Bronchial epithelial cell (primary cell): ENCODE results near the gene GARIN5A. TPM values are rescaled to one million over a fixed set of nuclear protein-coding genes. Genes with fewer than 3 reads are reported as not detected.

Source experiments
- DNase-seq: peaks from one replicate; pipeline ENCODE4 v3.0.0-alpha.2; 2010; ENCODE audit warnings: low read depth
- FAIRE-seq: peaks from 2 replicates; lab custom pipeline; 2011; peaks lifted over from hg19 to GRCh38; lab: Jason Lieb, UNC
- H3K27me3 ChIP-seq: 2 replicates; pipeline ENCODE4 v1.5.1; 2011; ENCODE audit warnings: low read length; ENCODE audit not compliant: control insufficient read depth, insufficient read depth
- H3K36me3 ChIP-seq: 2 replicates; pipeline ENCODE4 v1.5.1; 2011; ENCODE audit warnings: low read length; ENCODE audit not compliant: control insufficient read depth, insufficient read depth
- H3K4me3 ChIP-seq: 2 replicates; pipeline ENCODE4 v1.5.1; 2011; ENCODE audit warnings: mild to moderate bottlenecking, low read depth, low read length, control low read depth
- total RNA-seq: library from RNA; depleted of rRNA; stranded (reverse); fragments of >200 nt; gene quantifications from 2 replicates; pipeline ENCODE4 v1.2.1, GENCODE V29; 2014
- TF ChIP-seq, protein P1 (sequence below): IDR thresholded peaks from 2 replicates; pipeline ENCODE4 v1.5.1; 2011; ENCODE audit warnings: mild to moderate bottlenecking, moderate library complexity, low read length, control low read depth, inconsistent platforms; ENCODE audit not compliant: insufficient read depth, severe bottlenecking

Gene GARIN5A
- total RNA-seq, 1 donor from 2014 or later: 0.79 TPM

DNA sequence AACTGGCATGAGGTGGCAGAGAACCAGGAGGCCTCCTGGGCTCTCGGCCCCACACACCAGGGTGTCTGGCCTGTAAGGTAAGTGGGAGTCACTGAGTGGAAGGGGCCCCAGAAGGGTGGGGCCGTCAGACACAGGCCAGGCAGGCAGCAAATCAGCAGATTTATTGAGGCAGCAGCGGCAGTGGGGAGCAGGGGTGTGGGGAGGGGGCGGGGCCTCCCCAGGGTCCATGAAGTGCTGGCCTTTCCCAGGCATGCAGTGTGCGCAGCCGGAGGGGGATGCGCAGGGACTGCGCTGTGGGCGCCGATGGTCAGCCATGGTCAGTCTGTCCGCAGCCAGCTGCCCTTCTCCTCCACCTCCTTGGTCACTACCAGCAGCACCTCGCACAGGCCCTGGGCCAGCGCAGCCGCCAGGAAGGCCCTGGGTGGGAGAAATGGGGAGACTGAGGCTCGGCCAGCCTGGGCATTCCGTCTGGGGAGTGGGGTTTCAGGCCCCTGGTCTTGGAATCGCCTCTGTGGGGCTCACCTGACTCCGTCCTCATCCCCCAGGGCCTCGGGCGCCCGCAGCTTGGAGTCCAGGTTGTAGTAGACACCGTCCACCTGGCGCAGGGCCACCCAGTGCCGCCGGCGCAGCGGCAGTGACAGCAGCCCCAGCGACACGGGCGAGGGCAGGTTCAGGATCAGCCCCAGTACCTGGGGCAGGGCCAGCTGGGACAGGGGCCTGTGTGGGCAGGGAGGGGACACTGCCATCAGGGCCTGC, 29.4 kb upstream of the GARIN5A start:
- FAIRE-seq: no peak
- H3K27me3 ChIP-seq: no peaks in the 10 kb centered on the region
- no peak for DNase-seq
- TF ChIP-seq, protein P1, sequence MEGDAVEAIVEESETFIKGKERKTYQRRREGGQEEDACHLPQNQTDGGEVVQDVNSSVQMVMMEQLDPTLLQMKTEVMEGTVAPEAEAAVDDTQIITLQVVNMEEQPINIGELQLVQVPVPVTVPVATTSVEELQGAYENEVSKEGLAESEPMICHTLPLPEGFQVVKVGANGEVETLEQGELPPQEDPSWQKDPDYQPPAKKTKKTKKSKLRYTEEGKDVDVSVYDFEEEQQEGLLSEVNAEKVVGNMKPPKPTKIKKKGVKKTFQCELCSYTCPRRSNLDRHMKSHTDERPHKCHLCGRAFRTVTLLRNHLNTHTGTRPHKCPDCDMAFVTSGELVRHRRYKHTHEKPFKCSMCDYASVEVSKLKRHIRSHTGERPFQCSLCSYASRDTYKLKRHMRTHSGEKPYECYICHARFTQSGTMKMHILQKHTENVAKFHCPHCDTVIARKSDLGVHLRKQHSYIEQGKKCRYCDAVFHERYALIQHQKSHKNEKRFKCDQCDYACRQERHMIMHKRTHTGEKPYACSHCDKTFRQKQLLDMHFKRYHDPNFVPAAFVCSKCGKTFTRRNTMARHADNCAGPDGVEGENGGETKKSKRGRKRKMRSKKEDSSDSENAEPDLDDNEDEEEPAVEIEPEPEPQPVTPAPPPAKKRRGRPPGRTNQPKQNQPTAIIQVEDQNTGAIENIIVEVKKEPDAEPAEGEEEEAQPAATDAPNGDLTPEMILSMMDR: no peak
- no peaks in the 10 kb centered on the region for H3K36me3 ChIP-seq
- H3K4me3 ChIP-seq: no peak overlapping the region

DNA sequence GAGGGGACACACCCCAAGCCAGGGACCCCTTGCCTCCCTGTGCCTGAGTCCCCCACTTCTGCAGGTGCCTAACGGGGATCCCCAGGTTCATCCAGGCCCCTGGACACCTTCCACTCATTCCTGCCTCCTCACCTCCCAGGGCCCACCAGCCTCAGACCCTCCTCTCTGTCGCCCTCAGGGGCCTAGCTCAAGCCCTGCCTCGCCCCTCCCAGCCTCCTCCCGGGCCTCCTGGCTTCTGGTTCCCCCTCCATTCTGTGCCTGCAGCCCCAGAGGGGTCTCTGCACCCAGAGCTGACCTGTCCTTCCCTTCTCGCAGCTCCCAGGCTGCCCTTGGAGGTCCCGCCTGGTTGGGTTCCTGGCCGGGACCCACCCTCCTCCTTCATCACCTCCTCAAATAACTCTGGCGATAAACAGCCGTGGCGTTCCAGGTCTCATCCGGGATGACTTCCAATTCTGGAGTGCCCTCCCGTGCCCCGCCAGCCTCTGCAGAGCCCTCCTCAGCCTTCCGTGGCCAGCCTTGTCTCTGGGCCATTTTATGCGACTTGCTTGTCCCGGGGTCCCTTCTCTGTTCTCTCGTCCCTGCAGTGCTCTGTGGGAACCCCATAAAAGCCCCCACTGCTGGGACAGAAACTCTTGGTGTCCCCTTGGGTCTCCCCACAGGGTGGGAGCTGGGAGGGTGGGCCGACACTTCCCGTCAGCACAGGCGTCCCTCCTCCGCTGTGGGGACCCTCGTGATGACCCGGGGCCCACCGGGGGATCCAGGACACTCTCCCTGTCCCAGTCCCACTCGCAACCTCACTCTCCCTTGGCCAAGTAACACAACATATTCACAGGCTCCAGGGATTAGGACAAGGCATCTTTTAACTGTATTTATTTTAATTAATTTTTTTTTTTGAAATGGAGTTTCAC, 25.2 kb upstream of the GARIN5A start:
- no peak for DNase-seq

DNA sequence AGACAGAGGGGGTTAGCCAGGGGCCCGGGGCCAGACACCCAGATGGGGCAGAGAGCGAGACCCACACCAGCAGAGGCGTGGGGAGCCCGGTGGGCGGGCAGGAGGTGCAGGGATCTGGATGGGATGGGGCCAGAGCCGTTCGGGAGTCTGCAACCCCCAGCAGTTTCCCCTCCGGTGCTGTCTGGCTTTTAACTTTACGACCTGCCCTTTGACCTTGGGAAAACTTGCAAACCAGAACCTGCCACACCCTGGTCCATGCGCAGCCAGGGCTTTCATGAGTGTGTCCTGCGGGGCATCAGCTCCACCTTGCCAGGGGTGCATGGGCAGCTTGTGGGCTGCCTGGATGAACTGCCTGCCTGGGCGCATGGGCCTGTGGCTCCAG, 24.5 kb upstream of the GARIN5A start:
- H3K4me3 ChIP-seq: no peak overlapping the region
- TF ChIP-seq, protein P1: no peak
- no peaks in the 10 kb centered on the region for H3K36me3 ChIP-seq
- DNase-seq (no peak), FAIRE-seq (no peak)
- no peaks in the 10 kb centered on the region for H3K27me3 ChIP-seq

More for the DNA sequence above, 25.2 kb upstream of the GARIN5A start:
- H3K4me3 ChIP-seq: no peak overlapping the region
- H3K27me3 ChIP-seq: no peaks in the 10 kb centered on the region
- no peak for FAIRE-seq
- TF ChIP-seq, protein P1: no peak
- no peaks in the 10 kb centered on the region for H3K36me3 ChIP-seq

DNA sequence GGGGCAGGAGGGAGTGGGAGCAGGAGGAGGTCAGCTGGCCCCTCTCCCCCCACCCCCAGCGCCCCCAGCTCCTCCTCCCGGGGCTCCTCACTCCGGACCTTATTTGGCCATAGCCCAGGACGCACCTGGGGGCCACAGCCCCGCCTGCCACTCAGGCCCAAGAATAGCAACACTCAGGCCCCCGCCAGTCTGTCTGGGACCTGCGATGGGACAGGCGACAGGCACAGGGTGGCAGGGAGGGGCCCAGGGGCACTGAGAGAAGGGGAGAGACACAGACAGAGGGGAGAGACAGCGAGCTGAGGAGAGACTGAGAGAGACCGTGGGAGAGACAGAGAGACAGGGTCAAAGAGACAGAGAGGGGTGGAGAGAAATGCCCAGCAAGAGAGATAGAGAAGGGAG, 24.1 kb upstream of the GARIN5A start:
- FAIRE-seq: no peak

GRCh38 chr19:50500060-50500752, 23.6 kb upstream of the GARIN5A start:
- no peaks in the 10 kb centered on the region for H3K36me3 ChIP-seq
- DNase-seq (no peak), FAIRE-seq (no peak)
- no peak overlapping the region for H3K4me3 ChIP-seq
- TF ChIP-seq, protein P1: no peak
- no peaks in the 10 kb centered on the region for H3K27me3 ChIP-seq

More for the DNA sequence above, 24.1 kb upstream of the GARIN5A start:
- H3K36me3 ChIP-seq: no peaks in the 10 kb centered on the region
- no peak overlapping the region for H3K4me3 ChIP-seq
- TF ChIP-seq, protein P1: no peak
- H3K27me3 ChIP-seq: no peaks in the 10 kb centered on the region
- no peak for DNase-seq
